Stromal cell of bone marrow (primary cell): Measurements from ENCODE around the gene PRG3.
"Not testable (repeated sequence)": the region's sequence is repeated elsewhere in the genome, so short reads cannot be mapped to it uniquely, and the experiment has no call there.

Experiments
- DNase-seq: peaks from one replicate; pipeline ENCODE4 v3.0.0-alpha.2; 2012; ENCODE audit warnings: low read depth

Gene PRG3

DNA sequence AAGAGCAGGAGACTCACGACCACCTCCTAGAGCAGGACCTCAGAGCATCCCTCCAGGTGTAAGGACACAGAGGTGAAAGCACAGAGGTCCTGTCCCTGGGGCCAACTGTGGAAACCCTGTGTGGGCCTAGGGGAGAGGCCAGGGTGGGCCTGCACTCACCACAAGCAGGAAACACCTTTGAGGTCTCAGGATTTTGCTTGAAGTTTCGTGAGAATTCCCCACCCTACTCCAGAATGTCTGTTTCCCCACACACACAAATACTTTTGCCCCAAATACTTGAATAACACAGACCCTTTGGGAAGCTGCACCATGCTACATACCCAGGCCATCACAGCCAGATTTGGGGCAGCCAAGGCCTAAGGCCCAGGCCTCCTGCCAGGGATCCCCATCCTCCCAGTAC, 27.8 kb upstream of the PRG3 start:
- DNase-seq, result no peak

DNA sequence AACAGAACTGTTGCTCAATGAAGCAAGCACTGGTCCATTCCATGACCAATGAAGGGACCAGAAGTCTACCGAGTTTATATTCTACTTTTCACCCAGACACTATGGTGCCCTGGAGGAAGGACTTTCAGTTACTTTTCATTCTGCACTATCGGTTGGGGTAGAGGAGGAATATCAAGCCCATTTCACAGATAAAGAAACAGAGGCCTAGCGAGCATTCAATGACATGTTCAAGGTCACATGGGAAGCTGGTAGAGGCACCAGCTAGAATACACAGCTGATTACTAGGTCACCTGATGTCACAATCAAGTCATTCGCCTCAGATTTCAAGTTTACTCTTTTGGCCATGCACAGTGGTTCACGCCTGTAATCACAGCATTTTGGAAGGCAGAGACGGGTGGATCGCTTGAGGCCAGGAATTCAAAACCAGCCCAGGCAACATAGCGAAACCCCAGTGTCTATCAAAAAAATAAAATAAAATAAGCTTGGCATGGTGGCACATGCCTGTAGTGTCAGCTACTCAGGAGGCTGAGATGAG, 27.1 kb upstream of the PRG3 start:
- DNase-seq, result no peak

DNA sequence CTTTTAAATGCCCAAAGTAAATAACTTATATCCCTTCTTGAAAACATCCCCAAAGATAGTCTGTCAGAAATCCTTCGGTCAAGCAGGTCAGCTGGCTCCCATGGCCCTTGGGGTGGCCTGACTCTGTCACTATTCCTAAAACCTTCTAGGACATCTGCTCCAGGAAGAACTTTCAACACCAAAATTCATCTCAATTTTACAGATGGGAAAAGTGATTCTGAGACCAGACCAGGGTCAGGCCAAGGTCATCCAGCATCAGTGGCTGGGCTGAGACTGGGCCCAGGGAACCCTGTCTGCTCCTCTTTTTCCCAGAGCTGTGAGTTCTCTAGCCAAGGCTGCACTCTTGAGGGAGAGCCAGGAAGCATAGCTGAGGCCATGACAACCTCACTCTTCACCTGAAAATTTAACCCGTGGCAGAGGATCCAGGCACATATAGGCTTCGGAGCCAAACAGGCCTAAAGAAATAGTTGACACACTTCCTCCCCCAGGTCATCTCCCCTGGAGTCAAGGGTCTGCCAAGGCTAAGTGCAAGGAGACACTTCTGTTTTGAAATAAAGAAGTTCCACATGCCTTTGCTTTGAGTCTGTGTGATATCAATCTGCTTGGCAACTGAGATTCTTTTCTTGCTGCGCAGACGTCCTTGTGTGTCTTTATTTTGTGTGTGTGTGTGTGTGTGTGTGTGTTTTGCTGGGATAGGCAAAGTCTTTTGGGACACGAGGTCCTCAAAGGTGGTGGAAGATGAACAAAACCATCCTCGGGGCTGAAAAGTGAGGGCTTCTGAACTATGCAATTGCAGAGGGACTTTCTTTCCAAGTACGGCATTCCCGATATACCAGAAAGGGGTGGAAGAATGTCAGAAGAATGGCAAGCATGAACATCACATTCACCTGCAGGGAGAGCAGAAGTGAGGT, 26.3 kb upstream of the PRG3 start:
- DNase-seq, result no peak

DNA sequence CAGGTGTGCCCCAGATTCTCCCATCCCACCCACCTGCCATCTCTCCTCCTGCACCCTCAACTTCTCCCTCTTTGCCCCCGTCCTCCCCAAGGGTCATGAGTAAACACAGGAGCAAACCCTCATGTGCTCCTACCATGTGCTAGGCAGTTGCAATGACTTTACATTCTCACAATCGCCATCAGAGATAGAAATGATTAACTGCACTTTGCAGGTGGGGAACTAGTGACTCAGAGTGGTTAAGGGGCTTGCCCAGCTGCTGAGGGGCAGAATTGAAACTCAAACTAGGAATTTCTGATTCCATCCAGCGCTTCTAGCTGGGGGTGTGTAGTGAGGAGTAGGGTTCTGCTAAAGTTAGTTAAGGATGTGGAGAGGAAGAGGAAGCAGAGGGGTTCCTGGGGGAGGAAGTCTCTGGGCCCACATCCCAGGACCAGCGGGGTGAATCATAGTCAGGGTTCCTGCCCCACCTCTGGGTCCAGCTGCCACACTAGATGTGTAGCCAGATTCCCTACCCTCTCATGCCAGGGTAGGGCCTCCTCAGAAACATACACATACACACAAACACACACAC, 25.5 kb upstream of the PRG3 start:
- no peak for DNase-seq

DNA sequence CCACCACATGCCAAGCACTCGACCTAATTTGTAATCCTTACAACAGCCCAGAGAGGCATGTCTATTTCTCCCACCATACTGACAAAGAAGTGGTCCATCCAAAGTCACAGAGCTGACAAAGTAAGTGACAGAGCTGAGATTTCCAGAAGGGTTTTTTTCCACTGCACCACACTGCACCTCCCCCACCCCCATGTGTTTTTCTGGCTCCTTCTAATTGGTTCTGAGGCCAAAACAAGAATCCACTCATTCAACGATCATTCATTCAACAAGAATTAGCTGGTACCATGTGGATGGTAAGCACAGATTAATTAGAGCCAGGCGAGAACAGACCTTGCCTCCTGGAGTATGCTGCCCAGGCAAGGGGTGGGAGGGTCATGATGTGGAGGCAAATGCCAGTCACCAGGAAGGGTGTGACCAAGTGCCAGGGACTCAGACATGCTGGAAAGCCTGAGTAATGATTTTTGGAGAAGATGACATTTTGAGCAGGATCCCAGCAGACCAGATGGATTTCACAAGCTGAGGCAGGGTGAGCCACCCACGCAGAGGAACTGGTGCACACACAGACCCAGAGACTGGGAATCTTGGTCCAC, 24.4 kb upstream of the PRG3 start:
- no peak for DNase-seq

DNA sequence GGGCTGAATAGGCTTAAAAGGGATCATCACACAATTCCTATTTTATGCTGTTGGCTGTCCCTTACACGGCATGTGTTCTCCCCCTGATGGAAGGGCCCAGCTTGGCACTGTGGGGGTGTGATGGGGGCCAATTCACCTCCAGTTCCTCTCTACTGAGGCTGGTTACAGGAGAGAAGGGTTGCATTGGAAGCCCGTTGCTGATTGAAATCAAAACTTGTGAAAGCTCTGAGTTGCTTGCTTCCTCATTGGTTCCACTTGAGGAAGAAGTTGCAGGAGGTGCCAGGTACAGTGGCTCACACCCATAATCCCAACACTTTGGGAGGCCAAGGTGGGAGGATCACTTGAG, 22.8 kb upstream of the PRG3 start:
- DNase-seq, result no peak

DNA sequence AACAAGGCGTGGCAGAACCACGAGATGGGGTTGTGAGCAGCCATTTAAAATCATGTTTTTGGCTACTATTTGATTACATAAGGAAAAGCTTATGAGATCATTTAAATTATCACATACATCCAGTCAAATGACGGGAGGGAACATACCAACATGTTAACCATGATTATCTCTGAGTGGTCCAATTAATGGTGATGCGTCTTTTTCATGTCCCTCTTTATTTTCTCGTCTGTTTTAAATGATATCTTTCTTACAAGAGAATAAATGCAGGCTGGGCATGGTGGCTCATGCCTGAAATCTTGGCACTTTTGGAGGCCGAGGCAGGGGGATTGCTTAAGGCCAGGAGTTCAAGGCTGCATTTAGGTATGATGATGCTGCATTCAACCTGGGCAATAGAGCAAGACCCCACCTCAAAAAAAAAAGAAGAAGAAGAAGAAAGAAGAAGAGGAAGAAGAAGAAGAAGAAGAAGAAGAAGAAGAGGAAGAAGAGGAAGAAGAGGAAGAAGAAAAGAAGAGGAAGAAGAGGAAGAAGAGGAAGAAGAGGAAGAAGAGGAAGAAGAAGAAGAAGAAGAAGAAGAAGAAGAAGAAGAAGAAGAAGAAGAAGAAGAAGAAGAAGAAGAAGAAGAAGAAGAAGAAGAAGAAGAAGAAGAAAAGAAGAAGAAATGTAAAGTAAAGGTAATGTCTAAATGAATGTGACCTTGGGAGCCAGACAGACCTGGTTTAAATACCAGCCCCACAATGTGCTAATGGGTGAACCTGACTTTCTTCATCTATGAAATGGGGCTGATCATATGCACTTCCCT, 22.3 kb upstream of the PRG3 start:
- DNase-seq, result not testable (repeated sequence)

DNA sequence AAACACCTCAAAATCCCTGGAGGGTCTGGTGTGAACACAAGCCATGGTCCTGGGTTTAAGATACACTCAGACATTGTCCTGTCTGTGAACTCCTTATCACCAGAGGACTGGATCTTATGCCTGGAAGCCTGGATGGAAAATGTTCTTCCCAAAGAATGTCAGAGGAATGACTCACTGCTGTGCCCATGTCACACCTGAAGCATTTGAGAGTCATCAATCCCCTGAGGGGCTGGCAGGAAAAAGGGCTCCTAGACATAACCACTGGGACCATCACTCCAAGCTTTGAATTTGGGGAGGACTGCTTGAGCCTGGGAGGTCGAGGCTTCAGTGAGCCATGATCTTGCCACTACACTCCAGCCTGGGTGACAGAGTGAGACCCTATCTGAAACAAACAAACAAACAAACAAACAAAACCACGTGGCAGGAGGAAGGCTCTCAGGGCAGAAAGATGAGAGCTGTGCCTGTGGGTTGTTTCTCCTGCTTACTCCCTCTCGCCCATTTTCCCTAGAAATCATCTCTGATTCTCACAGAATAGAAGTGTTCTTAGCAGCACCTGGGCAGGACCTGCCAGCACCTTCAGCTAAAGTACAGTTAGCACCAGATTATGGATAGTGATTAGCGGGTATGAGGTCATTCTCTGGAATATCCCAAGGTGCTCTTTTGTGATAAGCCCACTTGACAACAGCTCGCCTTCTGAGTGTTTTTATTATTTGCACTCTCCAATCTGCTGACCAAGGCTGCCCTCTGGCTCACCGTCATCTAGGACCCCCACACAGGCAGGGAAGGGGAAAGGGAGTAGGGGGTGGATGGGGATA, 21.4 kb upstream of the PRG3 start:
- DNase-seq, result no peak

DNA sequence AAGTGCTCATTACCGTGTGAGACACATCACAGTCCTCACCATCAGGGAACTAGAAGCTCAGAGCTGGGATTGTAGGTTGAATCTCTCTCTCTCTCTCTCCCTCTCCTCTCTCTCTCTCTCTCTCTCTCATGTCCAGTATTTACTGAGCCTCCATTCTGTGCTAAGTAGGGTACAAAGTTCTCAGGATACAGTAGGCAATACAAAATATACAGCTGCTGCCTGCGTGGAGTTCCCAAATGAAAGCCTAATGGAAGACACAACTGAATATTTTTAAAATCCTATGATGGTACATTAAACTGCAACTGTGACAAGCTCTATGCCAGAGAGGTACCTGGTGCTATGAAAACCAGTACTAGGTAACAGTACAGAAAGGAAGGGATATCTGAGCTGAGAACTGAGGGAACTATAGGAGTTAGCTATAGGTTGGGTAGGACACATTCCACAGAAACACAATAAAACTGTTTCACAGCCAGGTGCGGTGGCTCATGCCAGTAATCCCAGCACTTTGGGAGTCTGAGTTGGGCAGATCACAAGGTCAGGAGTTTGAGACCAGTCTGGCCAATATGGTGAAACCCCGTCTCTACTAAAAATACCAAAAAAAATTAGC, 19.1 kb upstream of the PRG3 start:
- DNase-seq, result no peak

DNA sequence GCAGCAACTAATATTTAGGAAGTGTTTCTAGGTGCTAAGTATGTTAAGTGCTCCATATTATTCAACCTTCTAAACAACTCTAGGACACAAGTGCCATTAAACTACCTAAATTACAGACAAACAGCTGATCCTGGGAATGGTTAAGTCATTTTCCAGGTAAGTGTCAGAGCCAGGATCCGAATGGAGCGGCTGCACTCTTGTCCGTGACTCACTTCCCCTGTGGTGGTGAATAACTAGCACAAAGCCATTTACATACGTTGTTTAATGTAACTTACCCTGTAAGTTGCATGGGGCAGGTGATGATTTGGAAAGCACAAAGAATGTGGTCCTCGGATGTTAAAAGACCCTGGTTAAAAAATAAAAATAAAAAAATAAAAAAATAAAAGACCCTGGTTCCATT, 18.3 kb upstream of the PRG3 start:
- no peak for DNase-seq

DNA sequence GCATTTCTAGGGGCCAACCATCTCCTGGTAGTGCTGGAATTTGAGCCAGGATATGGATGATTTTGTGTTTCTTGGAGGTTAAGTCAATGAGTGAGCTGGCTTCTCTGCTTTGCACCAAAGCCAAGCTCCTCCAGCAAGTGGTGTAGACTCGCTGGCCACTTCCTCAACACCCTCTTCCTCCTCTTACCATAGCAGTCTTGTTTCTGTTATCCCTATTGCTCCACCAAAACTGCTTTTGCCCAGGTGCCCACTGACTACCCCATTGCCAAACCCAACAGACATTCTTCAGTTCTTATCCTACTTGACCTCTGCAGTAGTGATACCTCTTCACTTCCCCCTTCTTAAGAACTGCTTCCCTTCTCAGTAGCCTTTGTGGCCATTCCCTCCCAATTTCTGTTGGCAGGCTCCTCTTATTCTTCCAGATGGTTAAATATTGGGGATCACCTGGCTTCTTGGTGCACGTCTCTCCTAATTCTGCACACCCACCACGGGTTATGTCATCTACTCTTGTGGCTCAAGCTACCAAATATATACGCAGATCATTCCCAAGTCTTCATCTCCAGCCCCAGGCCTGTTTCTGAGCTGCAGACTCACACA, 16.5 kb upstream of the PRG3 start:
- no peak for DNase-seq

DNA sequence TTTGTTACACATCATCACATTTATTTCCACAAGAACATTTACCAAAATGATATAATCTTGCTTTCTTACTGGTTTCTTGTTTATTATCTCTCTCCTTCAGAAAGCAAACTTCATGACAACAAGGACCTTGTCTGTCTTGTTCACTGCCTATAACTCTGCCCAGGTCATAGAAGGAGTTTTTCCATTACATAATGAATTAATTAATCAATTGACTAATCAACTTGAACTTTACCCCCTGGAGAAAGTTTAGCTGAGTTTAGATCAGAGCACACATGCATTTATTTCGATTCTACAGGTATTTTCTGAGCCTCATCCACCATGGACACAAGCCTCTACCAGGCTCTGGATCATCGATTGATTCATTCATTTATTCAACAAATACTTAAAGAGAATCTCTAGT, 15.8 kb upstream of the PRG3 start:
- DNase-seq, result no peak

DNA sequence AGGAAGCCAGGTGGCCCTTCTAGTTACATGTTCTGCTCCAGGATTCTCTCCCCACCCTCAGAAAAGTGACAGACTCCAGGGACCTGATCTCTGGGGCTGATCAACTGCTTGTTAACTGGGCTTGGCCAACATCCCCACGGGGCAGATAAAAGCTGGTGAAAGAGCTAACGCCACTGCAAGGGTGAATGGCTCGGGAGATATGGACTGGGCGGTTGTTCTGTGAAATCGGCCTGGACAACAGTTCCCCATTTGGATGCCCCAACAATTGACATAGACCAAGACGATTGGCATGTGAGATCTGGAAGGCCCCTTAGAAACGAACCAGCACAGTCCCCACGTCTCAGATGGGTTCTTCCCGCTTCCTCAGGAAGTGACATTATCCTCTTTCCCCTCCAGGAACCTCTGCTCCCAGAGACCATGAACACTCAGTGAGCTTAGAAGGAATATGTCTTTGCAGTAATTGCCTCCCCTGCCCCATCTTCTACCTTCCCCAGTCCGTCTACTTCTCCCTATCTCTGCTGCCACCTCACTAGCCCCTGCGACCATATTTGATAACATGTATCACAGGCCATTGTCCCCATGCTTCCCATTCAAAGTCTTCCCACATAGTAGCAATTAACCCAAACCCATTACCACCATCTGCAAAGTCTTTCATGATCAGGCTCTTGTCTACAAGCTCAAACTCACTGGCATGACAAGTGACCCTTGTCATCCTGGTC, 15.1 kb upstream of the PRG3 start:
- no peak for DNase-seq

DNA sequence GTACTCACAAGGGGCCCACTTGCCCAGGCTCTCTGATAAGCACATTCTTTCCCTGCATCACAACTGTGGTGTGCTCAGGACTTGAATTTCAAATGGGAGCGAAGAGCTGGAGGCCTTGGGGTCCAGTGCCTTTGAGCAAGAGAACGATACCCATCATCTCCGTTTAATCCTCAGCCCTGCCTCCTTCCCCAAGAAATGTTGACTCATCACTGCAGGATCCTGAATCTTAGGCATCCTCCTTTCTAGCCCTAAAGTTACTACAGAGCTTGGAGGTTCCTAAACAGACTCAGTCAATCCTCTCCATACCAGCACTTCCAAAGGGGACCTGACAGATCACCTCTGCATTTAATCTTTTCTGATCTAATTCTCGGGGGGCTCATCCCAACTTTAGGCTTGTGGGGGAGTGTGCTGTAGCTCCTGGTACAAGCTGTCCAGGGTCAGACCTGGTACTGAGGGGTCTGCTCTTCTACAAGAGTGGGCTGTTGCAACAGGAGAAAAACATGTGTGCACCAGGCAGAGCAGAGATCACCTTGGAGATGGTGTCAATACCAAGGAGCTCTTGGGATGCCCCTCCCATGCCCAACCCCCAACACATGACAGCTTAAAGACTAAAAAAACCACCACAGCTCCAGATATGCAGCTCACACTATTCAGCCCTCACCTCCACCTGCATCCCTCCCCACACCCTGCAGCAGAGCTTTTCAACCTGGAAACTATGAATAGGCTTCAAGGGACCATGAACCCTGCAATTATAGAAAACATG, 13.4 kb upstream of the PRG3 start:
- DNase-seq, result no peak

DNA sequence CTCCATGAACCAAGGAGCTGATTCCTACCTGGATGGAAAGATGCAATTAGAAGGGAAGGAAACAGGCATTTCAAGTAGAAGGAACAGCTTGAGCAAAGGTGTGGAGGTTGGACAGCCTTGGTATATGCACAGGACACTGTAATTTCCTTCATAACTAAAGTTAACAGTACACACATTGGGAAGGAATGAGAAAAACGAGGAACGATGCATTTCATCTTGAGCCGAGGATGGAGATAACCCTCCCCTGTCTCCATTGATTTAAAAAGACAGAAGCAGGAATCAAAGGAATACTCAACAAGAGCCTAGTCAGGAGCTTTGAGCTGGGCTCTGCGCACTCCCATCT, 11.8 kb upstream of the PRG3 start:
- no peak for DNase-seq

DNA sequence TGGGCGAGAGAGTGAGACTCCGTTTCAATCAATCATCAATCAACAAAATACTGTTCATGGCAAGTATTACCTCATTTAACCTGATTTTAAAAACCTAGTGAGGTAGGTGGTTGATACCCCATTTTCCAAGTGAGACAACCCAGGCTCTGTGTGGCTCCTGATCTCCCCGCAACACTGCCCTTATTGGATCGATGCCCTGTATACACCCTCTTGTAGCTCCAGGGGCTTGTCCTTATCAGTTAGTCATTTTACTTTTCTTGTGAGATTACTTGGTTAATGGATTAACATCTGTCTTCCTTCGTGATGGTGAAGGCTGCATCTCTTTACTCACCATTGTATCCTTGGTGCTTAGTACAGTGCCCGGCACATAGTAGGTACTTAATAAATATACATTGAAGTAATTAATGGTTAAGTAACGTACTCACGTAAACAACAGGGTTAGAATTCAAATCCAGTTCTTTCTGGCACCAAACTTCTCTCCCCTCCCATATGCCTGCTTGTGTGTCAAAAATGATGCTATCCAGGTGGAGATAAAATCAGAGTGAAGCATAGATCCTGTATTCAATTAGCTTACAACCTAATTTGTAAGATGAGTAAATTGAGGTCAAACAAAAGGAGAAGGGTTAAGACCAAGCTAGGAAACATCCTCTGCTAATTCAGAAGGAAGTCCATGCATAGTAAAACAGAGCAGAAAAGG, 11.3 kb upstream of the PRG3 start:
- DNase-seq, result no peak

DNA sequence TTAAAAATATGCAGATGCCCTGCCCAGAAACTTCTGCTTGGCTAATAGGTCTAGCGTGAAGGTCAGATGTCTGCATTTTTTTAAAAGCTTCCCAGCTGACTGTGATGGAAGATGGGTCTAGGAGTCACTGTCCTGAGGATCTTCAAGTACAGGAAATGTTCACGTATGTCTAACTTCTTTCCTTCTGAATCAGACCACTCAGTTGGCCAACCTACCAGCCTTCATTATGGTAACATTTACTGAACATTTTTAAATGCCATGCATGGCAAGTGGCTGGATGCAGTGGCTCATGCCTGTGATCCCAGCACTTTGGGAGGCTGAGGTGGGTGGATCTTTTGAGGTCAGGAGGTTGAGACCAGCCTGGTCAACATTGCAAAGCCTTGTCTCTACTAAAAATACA, 10.6 kb upstream of the PRG3 start:
- no peak for DNase-seq

DNA sequence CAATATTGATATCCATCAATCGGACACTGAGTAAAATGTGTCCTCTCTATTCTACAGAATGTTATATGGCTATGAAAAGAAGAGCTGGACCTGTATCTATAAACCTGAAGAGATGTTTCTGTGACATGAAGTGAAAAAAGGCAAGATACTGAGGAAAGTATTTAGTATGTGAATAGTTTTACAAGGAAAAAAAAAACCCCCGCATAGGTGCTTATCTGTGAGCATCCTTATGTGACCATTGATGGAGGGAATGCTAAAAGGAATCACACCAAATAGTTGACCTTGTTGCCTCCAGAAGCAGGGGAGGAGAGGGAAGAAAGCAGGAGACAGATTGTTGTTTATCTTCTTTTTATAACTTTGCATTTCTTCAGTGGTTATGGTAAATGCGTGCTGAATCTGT, 10.2 kb upstream of the PRG3 start:
- DNase-seq, result no peak

DNA sequence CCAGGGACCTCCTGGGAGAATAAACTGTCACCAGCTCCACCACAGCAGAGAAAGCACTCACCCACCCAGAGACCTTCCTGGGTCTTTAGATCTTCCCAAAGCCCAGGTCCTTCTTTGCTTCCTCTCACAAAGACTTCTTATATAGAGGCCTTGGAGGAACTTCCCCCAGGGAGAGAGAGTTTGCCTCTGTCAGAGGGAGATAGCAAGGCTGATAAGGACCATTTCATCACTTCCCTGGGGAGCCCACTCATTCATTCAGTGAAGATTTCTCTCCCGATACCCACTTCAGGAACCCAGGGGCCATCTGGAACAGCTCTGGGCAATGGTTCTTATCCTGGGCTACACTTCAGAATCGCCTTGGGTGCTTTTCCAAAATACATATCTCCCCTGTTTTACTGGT, 9.6 kb upstream of the PRG3 start, which contains the start of gene PRG2:
TSS of gene PRG2 (minus strand) at position 116 of the 400 bp plus-strand sequence. CDS start 706 bp downstream, outside the sequence.
- DNase-seq, result no peak
